ENCODE measurements around the gene OTOS. TPM values are rescaled to one million over a fixed set of nuclear protein-coding genes. Genes with fewer than 3 reads are reported as not detected.

Gene OTOS
- polyA plus RNA-seq, 1 donor from 2014 or later = not detected

DNA sequence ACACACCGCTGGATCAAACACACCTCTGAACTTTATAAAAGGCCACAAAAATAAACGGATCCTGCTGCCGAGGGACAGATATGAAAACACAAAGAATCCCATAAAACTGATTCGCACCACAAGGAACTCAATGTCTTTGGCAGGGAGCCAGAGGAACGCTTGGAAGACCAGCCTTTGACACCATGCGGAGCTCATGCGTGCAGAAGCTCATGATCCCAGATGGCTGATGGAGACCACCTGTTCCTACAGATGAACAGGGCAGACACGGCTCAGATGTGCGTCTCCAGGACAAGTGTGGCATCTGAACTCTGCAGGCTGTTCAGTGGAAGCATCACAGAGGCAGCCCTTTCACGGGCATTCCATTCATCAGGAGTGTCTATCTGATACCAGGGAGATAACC, 29.2 kb downstream of the OTOS start:
- TF ChIP-seq MXI1 (conservative IDR thresholded peaks at IDR 0.05; ENCODE audit: poor library complexity, severe bottlenecking) (no peak), TAF1 (IDR thresholded peaks at IDR 0.05; ENCODE audit: low read depth) (no peak), EZH2 (IDR thresholded peaks at IDR 0.05; ENCODE audit: borderline replicate concordance, insufficient read depth, low read length, poor library complexity, severe bottlenecking) (no peak), SMC3 (conservative IDR thresholded peaks at IDR 0.05; ENCODE audit: poor library complexity) (no peak), EP300 (conservative IDR thresholded peaks at IDR 0.05; ENCODE audit: poor library complexity, severe bottlenecking) (no peak), RAD21 (conservative IDR thresholded peaks at IDR 0.05) (no peak), POLR2AphosphoS5 (IDR thresholded peaks at IDR 0.05) (no peak)
- TF ChIP-seq, protein P1, sequence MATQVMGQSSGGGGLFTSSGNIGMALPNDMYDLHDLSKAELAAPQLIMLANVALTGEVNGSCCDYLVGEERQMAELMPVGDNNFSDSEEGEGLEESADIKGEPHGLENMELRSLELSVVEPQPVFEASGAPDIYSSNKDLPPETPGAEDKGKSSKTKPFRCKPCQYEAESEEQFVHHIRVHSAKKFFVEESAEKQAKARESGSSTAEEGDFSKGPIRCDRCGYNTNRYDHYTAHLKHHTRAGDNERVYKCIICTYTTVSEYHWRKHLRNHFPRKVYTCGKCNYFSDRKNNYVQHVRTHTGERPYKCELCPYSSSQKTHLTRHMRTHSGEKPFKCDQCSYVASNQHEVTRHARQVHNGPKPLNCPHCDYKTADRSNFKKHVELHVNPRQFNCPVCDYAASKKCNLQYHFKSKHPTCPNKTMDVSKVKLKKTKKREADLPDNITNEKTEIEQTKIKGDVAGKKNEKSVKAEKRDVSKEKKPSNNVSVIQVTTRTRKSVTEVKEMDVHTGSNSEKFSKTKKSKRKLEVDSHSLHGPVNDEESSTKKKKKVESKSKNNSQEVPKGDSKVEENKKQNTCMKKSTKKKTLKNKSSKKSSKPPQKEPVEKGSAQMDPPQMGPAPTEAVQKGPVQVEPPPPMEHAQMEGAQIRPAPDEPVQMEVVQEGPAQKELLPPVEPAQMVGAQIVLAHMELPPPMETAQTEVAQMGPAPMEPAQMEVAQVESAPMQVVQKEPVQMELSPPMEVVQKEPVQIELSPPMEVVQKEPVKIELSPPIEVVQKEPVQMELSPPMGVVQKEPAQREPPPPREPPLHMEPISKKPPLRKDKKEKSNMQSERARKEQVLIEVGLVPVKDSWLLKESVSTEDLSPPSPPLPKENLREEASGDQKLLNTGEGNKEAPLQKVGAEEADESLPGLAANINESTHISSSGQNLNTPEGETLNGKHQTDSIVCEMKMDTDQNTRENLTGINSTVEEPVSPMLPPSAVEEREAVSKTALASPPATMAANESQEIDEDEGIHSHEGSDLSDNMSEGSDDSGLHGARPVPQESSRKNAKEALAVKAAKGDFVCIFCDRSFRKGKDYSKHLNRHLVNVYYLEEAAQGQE (IDR thresholded peaks at IDR 0.05; ENCODE audit: borderline replicate concordance) = no peak
- TF ChIP-seq, protein P2, sequence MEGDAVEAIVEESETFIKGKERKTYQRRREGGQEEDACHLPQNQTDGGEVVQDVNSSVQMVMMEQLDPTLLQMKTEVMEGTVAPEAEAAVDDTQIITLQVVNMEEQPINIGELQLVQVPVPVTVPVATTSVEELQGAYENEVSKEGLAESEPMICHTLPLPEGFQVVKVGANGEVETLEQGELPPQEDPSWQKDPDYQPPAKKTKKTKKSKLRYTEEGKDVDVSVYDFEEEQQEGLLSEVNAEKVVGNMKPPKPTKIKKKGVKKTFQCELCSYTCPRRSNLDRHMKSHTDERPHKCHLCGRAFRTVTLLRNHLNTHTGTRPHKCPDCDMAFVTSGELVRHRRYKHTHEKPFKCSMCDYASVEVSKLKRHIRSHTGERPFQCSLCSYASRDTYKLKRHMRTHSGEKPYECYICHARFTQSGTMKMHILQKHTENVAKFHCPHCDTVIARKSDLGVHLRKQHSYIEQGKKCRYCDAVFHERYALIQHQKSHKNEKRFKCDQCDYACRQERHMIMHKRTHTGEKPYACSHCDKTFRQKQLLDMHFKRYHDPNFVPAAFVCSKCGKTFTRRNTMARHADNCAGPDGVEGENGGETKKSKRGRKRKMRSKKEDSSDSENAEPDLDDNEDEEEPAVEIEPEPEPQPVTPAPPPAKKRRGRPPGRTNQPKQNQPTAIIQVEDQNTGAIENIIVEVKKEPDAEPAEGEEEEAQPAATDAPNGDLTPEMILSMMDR (IDR thresholded peaks at IDR 0.05; ENCODE audit: poor library complexity, severe bottlenecking) = no peak
- Histone ChIP-seq H3K27me3 (ENCODE audit: insufficient read depth, low read depth, low read length) (no peaks in the 10 kb centered on the region), H3K27ac (ENCODE audit: low read length) (no peak overlapping the region), H2AFZ (ENCODE audit: low read depth, low read length) (no peak overlapping the region), H3K4me2 (ENCODE audit: low read length) (no peak overlapping the region), H3K79me2 (replicated peaks; ENCODE audit: insufficient read depth, low read length) (no peaks in the 10 kb centered on the region), H3K9me3 (ENCODE audit: low read length) (no peaks in the 10 kb centered on the region), H3K9ac (ENCODE audit: low read length) (no peak overlapping the region), H3K36me3 (ENCODE audit: insufficient read depth, low read length) (no peaks in the 10 kb centered on the region), H3K9me2 (ENCODE audit: insufficient read depth, low read length) (no peaks in the 10 kb centered on the region), H3F3A (ENCODE audit: insufficient read depth, low read length, poor library complexity, severe bottlenecking) (no peaks in the 10 kb centered on the region), H3K4me3 (ENCODE audit: low read length) (no peak overlapping the region), H4K20me1 (ENCODE audit: insufficient read depth) (no peaks in the 10 kb centered on the region)

GRCh38 chr2:240109386-240109785, 31.1 kb downstream of the OTOS start:
- TF ChIP-seq, protein P1 (IDR thresholded peaks at IDR 0.05; ENCODE audit: borderline replicate concordance) = no peak
- no peak for TF ChIP-seq POLR2AphosphoS5 (IDR thresholded peaks at IDR 0.05)
- TF ChIP-seq EP300 (conservative IDR thresholded peaks at IDR 0.05; ENCODE audit: poor library complexity, severe bottlenecking) = no peak
- Histone ChIP-seq H4K20me1 (ENCODE audit: insufficient read depth) (no peaks in the 10 kb centered on the region), H3K27me3 (ENCODE audit: insufficient read depth, low read depth, low read length) (no peaks in the 10 kb centered on the region), H2AFZ (ENCODE audit: low read depth, low read length) (no peak overlapping the region), H3K79me2 (replicated peaks; ENCODE audit: insufficient read depth, low read length) (no peaks in the 10 kb centered on the region), H3K4me3 (ENCODE audit: low read length) (no peak overlapping the region), H3K9ac (ENCODE audit: low read length) (no peak overlapping the region), H3K9me2 (ENCODE audit: insufficient read depth, low read length) (no peaks in the 10 kb centered on the region), H3K27ac (ENCODE audit: low read length) (no peak overlapping the region), H3K36me3 (ENCODE audit: insufficient read depth, low read length) (no peaks in the 10 kb centered on the region), H3K9me3 (ENCODE audit: low read length) (no peaks in the 10 kb centered on the region), H3K4me2 (ENCODE audit: low read length) (no peak overlapping the region), H3F3A (ENCODE audit: insufficient read depth, low read length, poor library complexity, severe bottlenecking) (no peaks in the 10 kb centered on the region)

Data from neural cell (in vitro differentiated cells).